ENCODE results near the gene CCDC187. TPM values are rescaled to one million over a fixed set of nuclear protein-coding genes. Genes with fewer than 3 reads are reported as not detected.
"Not testable (repeated sequence)": the region's sequence is repeated elsewhere in the genome, so short reads cannot be mapped to it uniquely, and the experiment has no call there.

Gene CCDC187
- polyA plus RNA-seq, 3 donors from 2014 or later, result not detected

- peak; percentile 39 to 46 (median 43) for DNase-seq
- Mint-ChIP-seq H3K4me1 (peaks cover 0 to 6% of the 10 kb centered on the region in 2 donors), H3K27me3 (ENCODE audit: low read depth in 3 of 3) (peaks cover 4 to 6% (median 5%) of the 10 kb centered on the region in 3 donors), H3K36me3 (no peaks in the 10 kb centered on the region), H3K27ac (no peak within 1 kb of the TSS), H3K9me3 (no peaks in the 10 kb centered on the region), H3K4me3 (peak within 1 kb of the TSS; percentile 55 to 72 (median 60))
Observed at GRCh38 chr9:136327304-136327974, 23.5 kb upstream of the CCDC187 start, which contains the start of gene GPSM1. Gene GPSM1, plus strand, starts transcription at chr9:136327539. Its CDS starts 157 bp downstream, at chr9:136327696.

- no peak for DNase-seq
- Mint-ChIP-seq H3K27me3 (ENCODE audit: low read depth in 3 of 3) (peaks cover 4 to 6% (median 5%) of the 10 kb centered on the region in 3 donors), H3K4me3 (peak overlapping the region; percentile 55 to 72 (median 60)), H3K27ac (no peak overlapping the region), H3K9me3 (no peaks in the 10 kb centered on the region), H3K36me3 (no peaks in the 10 kb centered on the region), H3K4me1 (peaks cover 0 to 6% of the 10 kb centered on the region in 2 donors)
Observed at GRCh38 chr9:136326761-136327303, 22.9 kb upstream of the CCDC187 start.

- H3K4me3 Mint-ChIP-seq, result peak overlapping the region in 2 of 5 donors; percentile 12 to 72
- no peaks in the 10 kb centered on the region for H3K36me3 Mint-ChIP-seq
- no peak overlapping the region for H3K27ac Mint-ChIP-seq
- H3K27me3 Mint-ChIP-seq (ENCODE audit: low read depth in 3 of 3), result peaks cover 4 to 6% (median 5%) of the 10 kb centered on the region in 3 donors
- no peak for DNase-seq
- peaks cover 0 to 6% of the 10 kb centered on the region in 2 donors for H3K4me1 Mint-ChIP-seq
- no peaks in the 10 kb centered on the region for H3K9me3 Mint-ChIP-seq
Observed at GRCh38 chr9:136326061-136326760, 22.3 kb upstream of the CCDC187 start.

GRCh38 chr9:136325358-136325757 is 21.5 kb upstream of the CCDC187 start:
- DNase-seq, result no peak
- Mint-ChIP-seq H3K36me3 (no peaks in the 10 kb centered on the region), H3K4me3 (peak overlapping the region in 1 of 5 donors; percentile 21), H3K9me3 (no peaks in the 10 kb centered on the region), H3K4me1 (peaks cover 0 to 6% of the 10 kb centered on the region in 2 donors), H3K27me3 (ENCODE audit: low read depth in 3 of 3) (peaks cover 4 to 8% (median 6%) of the 10 kb centered on the region in 3 donors), H3K27ac (no peak overlapping the region)

GRCh38 chr9:136324501-136325300 is 20.8 kb upstream of the CCDC187 start:
- H3K4me3 Mint-ChIP-seq, result no peak overlapping the region
- H3K4me1 Mint-ChIP-seq, result peaks cover 0 to 6% of the 10 kb centered on the region in 2 donors
- no peaks in the 10 kb centered on the region for H3K36me3 Mint-ChIP-seq
- H3K9me3 Mint-ChIP-seq, result no peaks in the 10 kb centered on the region
- H3K27me3 Mint-ChIP-seq (ENCODE audit: low read depth in 3 of 3), result peaks cover 6 to 8% (median 7%) of the 10 kb centered on the region in 3 donors
- H3K27ac Mint-ChIP-seq, result no peak overlapping the region
- DNase-seq, result no peak

- no peak overlapping the region for H3K27ac Mint-ChIP-seq
- no peaks in the 10 kb centered on the region for H3K9me3 Mint-ChIP-seq
- H3K36me3 Mint-ChIP-seq, result no peaks in the 10 kb centered on the region
- no peak for DNase-seq
- H3K4me1 Mint-ChIP-seq, result peaks cover 0 to 3% of the 10 kb centered on the region in 2 donors
- peaks cover 3 to 9% (median 6%) of the 10 kb centered on the region in 3 donors for H3K27me3 Mint-ChIP-seq (ENCODE audit: low read depth in 3 of 3)
- H3K4me3 Mint-ChIP-seq, result no peak overlapping the region
Observed at GRCh38 chr9:136323371-136323789, 19.5 kb upstream of the CCDC187 start.

GRCh38 chr9:136322756-136323330 is 18.9 kb upstream of the CCDC187 start:
- no peak for DNase-seq
- H3K27ac Mint-ChIP-seq, result no peak overlapping the region
- H3K4me3 Mint-ChIP-seq, result no peak overlapping the region
- H3K27me3 Mint-ChIP-seq (ENCODE audit: low read depth in 3 of 3), result peaks cover 5 to 14% (median 6%) of the 10 kb centered on the region in 3 donors
- no peaks in the 10 kb centered on the region for H3K36me3 Mint-ChIP-seq
- peaks cover 0 to 3% of the 10 kb centered on the region in 2 donors for H3K4me1 Mint-ChIP-seq
- H3K9me3 Mint-ChIP-seq, result no peaks in the 10 kb centered on the region

- DNase-seq, result no peak
- H3K4me1 Mint-ChIP-seq, result peaks cover 8 to 10% of the 10 kb centered on the region in 2 donors
- H3K9me3 Mint-ChIP-seq, result peaks cover 1 to 4% (median 2%) of the 10 kb centered on the region in 6 donors
- H3K36me3 Mint-ChIP-seq, result peaks cover 0 to under 1% (median 0%) of the 10 kb centered on the region in 3 donors
- no peak overlapping the region for H3K27ac Mint-ChIP-seq
- no peak overlapping the region for H3K4me3 Mint-ChIP-seq
- H3K27me3 Mint-ChIP-seq (ENCODE audit: low read depth in 3 of 3), result peaks cover 6 to 22% (median 12%) of the 10 kb centered on the region in 3 donors
Observed at GRCh38 chr9:136321561-136321960, 17.7 kb upstream of the CCDC187 start.

- not testable (repeated sequence) for DNase-seq, H3K9me3 Mint-ChIP-seq, H3K36me3 Mint-ChIP-seq, H3K4me3 Mint-ChIP-seq
- Mint-ChIP-seq H3K27me3 (ENCODE audit: low read depth in 3 of 3) (peaks cover 12 to 28% (median 18%) of the 10 kb centered on the region in 3 donors), H3K4me1 (peaks cover 14 to 16% of the 10 kb centered on the region in 2 donors), H3K27ac (peak overlapping the region in 1 of 6 donors; percentile 59)
Observed at GRCh38 chr9:136320972-136321371, 17.1 kb upstream of the CCDC187 start.

- Mint-ChIP-seq H3K4me1 (peaks cover 24 to 25% of the 10 kb centered on the region in 2 donors), H3K27ac (peak overlapping the region in 3 of 6 donors; percentile 37 to 60 (median 49)), H3K27me3 (ENCODE audit: low read depth in 3 of 3) (peaks cover 22 to 38% (median 28%) of the 10 kb centered on the region in 3 donors), H3K9me3 (peaks cover 15 to 20% (median 17%) of the 10 kb centered on the region in 6 donors)
- DNase-seq, H3K4me3 Mint-ChIP-seq, H3K36me3 Mint-ChIP-seq: not testable (repeated sequence)
Observed at GRCh38 chr9:136319955-136320354, 16.1 kb upstream of the CCDC187 start.

- DNase-seq, H3K27ac Mint-ChIP-seq, H3K4me3 Mint-ChIP-seq, H3K36me3 Mint-ChIP-seq: not testable (repeated sequence)
- H3K9me3 Mint-ChIP-seq, result peaks cover 15 to 20% (median 17%) of the 10 kb centered on the region in 6 donors
- peaks cover 29 to 45% (median 35%) of the 10 kb centered on the region in 3 donors for H3K27me3 Mint-ChIP-seq (ENCODE audit: low read depth in 3 of 3)
- H3K4me1 Mint-ChIP-seq, result peaks cover 30 to 31% of the 10 kb centered on the region in 2 donors
Observed at GRCh38 chr9:136319244-136319643, 15.3 kb upstream of the CCDC187 start.

- H3K27ac Mint-ChIP-seq, result no peak overlapping the region
- H3K9me3 Mint-ChIP-seq, result peaks cover 15 to 20% (median 17%) of the 10 kb centered on the region in 6 donors
- peaks cover 31 to 41% (median 38%) of the 10 kb centered on the region in 3 donors for H3K27me3 Mint-ChIP-seq (ENCODE audit: low read depth in 3 of 3)
- no peak for DNase-seq
- H3K36me3 Mint-ChIP-seq, result peaks cover 0 to 8% (median 6%) of the 10 kb centered on the region in 3 donors
- H3K4me1 Mint-ChIP-seq, result peaks cover 30 to 31% of the 10 kb centered on the region in 2 donors
- H3K4me3 Mint-ChIP-seq, result no peak overlapping the region
Observed at GRCh38 chr9:136318776-136319241, 14.9 kb upstream of the CCDC187 start.
